GM18867 (cell line): ENCODE measurements around the gene ZDHHC11B.
"Not testable (repeated sequence)": the region's sequence is repeated elsewhere in the genome, so short reads cannot be mapped to it uniquely, and the experiment has no call there.

Source experiments
- ATAC-seq: cut with Tn5 transposase; IDR thresholded peaks from one replicate; pipeline ENCODE4 v1.9.1; 2021; ENCODE audit warnings: mild to moderate bottlenecking, moderate library complexity; ENCODE audit not compliant: unreplicated experiment

ZDHHC11B gene

DNA sequence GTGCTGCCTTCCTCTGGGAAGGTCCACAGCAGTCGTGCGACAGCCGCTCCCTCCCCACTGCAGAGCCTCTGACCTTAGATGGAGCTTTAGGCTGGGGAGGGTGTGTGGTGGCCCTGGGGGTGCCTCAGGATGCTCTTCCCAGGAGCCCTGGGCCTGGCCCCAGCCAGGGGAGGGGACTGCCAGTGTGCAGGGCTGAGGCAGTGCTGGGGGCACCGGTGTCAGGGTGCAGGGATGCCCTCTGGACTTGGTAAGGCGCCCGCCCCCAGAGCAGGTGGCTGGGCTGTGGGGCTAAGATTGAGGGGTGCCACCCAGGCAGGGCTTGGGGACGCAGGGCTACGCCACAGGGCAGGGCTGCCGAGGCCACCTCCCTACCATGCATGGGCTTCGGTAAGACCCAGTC is 13.9 kb downstream of the ZDHHC11B start:
- ATAC-seq: not testable (repeated sequence)

DNA sequence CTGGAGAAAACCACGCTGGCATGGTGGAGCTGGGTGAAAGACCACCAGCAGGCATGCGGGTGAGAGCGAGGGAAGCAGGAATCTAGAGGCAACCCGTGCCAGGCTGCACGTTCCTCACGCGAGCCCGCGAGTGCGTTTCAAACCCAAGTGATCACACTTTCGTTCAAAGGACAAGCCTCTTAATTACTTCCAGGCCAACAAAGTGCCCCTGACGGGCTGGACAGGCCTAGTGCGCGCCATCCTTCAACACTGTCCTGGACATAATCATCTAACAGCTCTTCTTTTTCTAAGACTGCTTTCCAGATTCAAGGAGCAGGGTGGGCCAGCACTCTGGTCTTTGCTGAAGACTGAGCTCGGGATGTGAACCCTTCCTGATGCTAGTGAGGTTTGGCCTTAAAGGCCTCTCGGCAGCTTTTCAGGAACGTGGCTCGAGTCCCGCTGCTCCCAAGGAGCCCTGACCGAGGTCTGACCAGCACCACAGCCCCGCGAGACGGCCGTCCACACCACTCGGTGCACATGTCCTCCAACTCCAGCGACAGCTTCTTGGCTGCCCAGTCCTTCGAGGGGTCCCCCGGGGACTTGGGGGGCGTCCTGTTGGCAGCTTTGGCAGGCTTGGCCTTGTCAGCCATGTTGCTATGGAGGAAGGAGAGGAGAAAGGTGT is 14.9 kb downstream of the ZDHHC11B start:
- not testable (repeated sequence) for ATAC-seq

DNA sequence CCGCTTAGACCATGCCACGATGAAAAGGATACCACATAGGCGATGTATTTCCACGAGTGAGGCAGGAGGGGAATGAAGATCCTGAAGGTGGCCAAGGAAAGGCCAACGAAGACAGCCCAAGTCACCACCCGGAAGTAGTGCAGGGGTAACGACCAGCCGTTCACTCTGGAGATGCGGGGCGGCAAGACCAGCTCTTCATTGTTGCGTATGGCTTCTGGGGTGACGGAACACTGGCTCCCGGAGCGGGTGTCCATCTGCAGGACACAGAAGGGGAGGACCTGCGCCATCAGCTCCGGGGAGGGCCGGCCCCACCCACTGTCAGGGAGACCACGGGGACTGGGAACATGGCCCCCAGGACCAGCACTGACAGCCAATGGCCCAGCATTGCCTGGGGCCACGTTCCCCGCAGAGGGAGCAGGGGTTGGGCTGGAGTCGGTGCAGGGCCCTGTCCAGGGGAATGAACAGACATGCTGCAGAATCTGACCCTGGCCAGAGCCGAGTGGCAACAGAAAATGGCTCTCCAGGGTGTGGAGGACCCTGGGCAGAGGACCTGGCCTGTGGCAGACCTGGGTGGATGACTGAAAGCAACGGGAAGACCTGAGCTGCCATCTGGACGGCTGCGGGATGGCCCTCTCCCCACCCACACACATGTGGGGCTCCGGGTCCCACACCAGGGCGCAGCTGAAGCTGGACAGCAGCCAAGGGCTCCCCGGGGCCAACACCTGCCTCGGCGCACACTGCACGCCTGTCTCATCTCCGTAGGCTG is 17.7 kb downstream of the ZDHHC11B start:
- ATAC-seq: no peak

- no peak for ATAC-seq
Observed at GRCh38 chr5:765948-766631, 18.4 kb downstream of the ZDHHC11B start.

DNA sequence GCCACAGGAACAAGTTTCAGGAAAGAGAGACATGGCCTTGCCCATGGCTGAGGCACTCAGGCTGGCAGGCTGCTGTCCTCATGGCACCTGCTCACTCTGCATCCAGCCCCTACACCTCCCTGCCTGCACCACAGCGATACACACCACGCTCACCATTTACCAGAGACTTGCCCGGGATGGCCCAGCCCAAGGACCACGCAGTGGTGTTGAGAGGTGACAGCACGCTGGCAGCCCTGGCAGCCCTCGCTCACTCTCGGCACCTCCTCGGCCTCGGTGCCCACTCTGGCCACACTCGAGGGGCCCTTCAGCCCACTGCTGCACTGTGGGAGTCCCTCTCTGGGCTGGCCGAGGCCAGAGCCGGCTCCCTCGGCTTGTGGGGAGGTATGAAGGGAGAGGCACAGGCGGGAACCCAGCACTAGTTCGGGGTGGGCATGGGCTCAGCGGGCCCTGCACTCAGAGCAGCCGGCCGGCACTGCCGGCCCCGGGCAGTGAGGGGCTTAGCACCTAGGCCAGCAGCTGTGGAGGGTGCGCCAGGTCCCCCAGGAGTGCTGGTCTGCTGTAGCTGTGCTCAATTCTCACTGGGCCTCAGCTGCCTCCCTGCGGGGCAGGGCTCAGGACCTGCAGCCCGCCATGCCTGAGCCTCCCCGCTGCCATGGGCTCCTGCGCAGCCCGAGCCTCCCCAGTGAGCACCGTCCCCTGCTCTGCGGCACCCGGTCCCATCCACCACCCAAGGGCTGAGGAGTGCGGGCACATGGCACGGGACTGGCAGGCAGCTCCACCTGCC is 20.3 kb downstream of the ZDHHC11B start:
- no peak for ATAC-seq

GRCh38 chr5:763397-763796 is 21.1 kb downstream of the ZDHHC11B start:
- no peak for ATAC-seq

DNA sequence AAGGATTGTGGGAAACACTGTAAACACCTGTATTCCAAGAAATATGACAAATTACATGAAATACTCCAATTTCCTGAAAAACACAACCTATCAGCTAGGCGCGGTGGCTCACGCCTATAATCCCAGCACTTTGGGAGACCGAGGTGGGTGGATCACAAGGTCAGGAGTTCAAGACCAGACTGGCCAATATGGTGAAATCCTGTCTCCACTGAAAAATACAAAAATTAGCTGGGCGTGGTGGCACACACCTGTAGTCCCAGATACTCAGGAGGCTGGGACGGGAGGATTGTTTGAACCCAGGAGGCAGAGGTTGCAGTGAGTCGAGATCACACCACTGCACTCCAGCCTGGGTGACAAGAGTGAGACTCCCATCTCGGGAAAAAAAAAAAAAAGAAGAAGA is 21.5 kb downstream of the ZDHHC11B start:
- not testable (repeated sequence) for ATAC-seq

DNA sequence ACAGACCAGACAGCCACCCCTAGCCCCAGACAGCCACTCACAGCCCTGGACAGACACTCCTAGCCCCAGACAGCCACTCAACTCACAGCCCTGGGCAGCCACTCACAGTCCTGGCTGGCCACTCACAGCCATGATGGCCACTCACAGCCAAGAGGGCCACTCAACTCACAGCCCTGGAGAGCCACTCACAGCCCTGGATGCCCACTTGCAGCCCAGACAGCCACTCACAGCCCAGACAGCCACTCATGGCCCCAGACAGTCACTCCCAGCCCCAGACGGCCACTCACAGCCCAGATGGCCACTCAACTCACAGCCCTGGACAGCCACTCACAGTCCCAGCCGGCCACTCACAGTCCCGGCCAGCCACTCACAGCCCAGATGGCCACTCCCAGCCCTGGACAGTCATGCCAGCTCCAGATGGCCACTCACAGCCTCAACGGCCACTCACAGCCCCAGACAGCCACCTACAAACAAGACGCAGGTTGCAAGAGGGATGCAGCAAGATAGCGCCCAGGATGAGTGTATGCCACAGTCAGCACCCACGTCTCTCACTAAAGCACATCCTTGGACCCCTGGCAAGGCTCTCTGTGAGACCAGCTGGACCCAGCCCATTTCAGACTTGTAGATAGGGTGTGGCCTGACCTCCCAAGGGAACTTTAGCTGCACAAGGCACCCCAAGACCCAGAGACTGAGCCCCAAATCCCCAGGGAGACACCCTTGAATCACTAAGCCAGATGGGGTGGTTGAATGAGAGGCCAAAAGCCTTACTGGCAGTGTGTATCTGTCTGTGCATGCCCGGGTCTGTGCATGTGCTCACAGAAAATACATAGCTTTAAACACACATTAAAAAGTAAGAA is 22.4 kb downstream of the ZDHHC11B start:
- no peak for ATAC-seq

GRCh38 chr5:761059-761771 is 23.3 kb downstream of the ZDHHC11B start:
- ATAC-seq: no peak

DNA sequence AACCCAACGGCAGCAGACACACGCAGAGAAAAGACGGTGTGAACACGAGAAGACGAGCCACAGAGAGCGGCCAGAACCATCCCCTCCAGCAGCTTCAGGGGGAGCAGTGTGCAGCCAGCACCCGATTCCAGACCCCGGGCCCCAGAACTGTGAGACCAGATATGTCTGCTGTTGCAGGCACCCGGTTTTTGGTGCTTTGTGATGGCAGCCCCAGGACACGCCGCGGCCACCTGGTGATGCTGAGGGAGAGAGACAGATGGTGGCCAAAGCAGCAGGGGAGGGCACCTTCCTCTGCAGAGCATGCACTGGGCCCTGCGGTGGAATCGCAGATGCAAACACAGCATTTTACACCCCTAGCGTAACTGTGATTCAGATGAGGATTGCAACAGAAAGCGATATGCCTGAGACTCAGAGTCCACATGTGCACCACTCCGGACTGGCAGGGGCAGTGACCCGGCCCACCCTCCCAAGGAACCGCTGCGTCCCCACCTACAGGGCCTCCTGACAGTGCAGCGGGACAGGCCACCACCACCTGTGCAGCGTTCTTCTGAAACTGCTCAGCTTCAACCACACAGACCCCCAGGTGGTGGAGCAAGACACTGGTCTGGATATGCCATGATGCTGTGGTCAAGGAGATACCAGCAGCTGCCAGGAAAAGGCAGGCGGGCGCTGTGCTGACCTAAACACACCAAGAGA is 24.0 kb downstream of the ZDHHC11B start:
- no peak for ATAC-seq

DNA sequence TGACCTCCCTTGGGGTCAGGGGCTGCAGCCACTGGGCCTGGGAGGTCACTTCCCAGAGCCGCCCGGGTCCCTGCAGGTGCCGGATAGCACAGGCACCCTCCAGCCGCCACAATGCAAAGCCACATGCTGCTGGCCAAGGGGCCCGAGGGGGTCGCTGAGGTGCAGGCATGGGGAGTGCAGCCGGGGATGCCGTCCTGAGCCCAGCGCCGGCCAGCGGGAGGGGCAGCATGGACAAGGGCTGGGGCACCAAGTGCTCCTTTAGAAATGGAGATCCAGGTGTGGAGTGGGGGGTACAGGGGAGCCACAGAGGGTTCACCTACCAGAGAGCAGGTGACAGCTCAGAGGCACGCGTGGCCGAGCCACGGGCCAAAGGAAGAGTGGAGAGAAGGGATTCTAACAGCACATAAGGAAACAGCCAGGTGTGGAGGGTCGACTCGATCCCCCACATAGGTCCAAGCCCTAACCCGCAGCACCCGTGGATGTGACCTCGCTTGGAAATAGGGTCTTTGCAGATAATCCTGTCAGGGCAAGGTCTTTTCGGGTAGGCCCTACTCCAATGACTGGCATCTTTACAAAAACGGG is 24.7 kb downstream of the ZDHHC11B start:
- no peak for ATAC-seq

DNA sequence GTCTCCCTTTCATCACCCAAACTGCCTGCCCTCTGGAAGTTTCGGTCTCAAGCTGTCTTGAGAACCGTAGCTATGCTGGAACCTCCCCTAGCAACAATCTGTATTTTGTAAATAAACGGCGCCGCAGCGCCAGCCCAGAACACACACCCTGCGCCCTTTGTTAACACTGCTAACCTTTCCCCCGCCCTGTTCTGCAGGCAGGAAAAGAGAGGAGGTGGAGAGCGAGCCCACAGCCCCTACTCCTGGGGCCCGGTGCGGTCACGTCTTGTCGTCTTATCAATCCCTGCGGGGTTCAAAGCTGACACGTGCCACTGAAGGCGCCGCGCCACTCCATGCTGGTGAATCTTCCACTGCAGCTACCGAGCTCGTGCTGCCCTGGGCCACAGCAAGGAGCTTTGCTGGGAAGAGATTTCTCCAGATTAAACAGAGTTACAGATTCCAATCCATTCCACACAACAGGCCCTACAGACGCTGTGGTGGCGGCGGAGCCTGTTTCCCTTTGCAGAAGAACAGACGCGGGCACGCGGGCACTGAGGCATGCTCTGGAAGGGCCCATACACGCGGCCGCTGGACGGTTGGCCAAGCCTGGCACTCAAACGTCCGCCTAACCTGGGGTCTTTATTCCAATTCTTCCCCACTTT is 25.3 kb downstream of the ZDHHC11B start:
- no peak for ATAC-seq

DNA sequence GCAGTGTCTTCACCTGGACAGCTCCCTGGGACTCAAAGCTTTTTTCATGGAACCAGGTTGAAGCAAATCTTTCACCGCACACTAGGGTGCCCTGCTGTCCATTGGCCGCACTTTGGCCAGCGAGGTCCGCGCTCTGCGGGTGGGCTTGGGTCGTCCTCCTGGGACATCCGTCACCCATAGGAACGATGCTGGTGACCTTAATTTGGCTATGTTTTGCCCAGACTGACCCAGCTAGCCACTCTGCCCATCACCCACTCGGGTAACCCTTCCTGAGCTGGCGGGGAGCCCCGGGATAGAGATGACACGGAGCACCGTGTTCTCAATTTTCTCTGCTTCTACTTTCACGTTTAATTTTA is 25.9 kb downstream of the ZDHHC11B start:
- no peak for ATAC-seq

DNA sequence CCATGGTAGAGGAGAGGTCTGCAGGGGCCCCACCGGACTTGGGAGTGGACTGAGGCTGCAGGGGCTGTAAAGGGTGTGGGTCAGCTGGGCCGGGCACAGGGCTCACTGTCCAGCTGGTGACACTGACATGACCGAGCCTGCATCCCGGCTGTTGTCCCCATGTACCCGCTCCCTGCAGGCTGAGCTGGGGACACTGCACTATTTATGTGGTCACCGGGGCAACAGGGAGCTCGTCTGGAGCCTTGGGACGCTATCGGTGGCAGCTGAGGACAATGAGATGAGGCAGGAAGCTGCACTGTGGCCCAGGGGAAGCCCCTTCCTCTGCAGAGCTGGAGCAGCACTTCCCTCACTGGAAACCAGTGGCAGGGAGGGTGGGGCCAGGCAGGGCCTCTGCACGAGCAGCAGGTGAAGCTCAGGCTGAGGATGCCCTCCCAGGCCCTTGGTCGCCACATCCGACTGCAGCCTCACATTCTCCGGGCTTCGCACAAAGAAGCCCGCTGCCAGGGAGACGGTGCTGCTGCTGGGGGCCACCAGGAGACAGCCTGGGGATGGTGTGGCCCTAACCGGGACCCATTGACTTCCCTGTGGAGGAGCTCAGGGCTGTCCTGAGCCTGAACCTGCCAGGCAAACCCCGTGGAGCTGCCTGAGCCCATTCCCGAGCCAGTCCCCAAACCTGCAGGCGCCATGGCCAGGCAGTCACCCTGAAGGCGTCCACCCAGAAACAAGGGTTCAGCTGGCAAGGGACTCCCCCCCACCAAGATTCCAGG is 26.4 kb downstream of the ZDHHC11B start:
- ATAC-seq: no peak

DNA sequence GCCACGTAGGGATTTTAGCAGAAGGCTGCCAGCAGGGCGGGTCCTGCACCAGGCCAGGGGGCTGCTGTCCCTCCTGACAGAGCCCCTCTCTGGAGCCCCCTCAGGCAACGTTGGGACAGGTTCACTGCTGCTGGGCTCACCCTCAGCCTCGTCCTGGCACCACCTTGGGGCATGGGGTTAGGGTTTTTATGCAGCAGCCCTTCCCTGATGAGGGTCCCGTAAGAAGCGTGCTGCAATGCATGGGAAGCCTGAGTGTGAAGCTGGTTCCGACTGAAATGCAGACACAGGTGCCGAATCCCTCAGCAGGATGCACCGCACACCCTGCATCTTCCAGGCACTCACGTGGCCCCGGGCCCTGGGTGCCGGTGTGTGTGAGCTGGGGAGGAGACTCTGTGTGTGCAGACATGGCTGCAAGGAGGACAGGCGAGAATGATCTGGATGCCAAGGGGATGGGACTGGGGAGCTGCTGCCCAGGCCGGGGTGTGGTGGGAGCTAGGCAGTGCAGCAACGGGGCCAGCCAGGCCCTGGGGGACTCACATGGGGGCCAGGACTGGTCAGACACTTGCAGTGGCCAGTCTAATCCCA is 27.1 kb downstream of the ZDHHC11B start:
- no peak for ATAC-seq

- ATAC-seq: no peak
Observed at GRCh38 chr5:756865-757345, 27.6 kb downstream of the ZDHHC11B start.

- no peak for ATAC-seq
Observed at GRCh38 chr5:756171-756570, 28.4 kb downstream of the ZDHHC11B start.
